Measurements from ENCODE around the gene ARMC5. TPM values are rescaled to one million over a fixed set of nuclear protein-coding genes. Genes with fewer than 3 reads are reported as not detected.
A peak's percentile ranks its signal among the peaks of the same experiment; 100 is the strongest.

Gene ARMC5
- total RNA-seq, 1 experiment from 2014 or later: 8.8 TPM

DNA sequence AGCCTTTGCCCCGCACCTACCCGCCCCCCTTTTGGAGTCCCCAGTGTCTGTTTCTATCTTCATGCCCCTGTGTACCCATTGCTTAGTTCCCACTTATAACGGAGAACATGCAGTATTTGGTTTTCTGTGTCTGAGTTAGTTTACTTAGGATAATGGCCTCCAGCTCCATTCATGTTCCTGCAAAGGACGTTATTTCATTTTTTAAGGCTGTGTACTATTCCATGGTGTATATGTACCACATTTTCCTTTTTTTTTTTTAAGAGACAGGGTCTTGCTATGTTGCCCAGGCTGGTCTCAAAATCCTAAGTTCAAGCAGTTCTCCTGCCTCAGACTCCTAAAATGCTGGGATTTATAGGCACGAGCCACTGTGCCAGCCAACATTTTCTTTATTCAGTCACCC is 8.6 kb downstream of the ARMC5 start:
- POLR2A ChIA-PET (ENCODE audit: low non-redundant PET): no interaction called here
- CTCF ChIA-PET: no interaction called here
- Histone ChIP-seq H3K4me3 (ENCODE audit: low read depth, low read length, poor library complexity, severe bottlenecking) (no peak overlapping the region), H3K27ac (ENCODE audit: low read depth, low read length, poor library complexity, severe bottlenecking) (no peak overlapping the region), H3K27me3 (replicated peaks; ENCODE audit: insufficient read depth, low read depth, low read length, poor library complexity) (no peaks in the 10 kb centered on the region), H3K4me1 (ENCODE audit: insufficient read depth, low read length, poor library complexity, severe bottlenecking) (no peaks in the 10 kb centered on the region), H3K9me3 (ENCODE audit: low read depth, low read length, poor library complexity, severe bottlenecking) (no peaks in the 10 kb centered on the region), H3K36me3 (ENCODE audit: insufficient read depth, low read length, poor library complexity, severe bottlenecking) (no peaks in the 10 kb centered on the region)
- no peak for TF ChIP-seq EZH2 (IDR thresholded peaks at IDR 0.05; ENCODE audit: borderline replicate concordance, low read depth, low read length, poor library complexity, severe bottlenecking)
- TF ChIP-seq, protein P1, sequence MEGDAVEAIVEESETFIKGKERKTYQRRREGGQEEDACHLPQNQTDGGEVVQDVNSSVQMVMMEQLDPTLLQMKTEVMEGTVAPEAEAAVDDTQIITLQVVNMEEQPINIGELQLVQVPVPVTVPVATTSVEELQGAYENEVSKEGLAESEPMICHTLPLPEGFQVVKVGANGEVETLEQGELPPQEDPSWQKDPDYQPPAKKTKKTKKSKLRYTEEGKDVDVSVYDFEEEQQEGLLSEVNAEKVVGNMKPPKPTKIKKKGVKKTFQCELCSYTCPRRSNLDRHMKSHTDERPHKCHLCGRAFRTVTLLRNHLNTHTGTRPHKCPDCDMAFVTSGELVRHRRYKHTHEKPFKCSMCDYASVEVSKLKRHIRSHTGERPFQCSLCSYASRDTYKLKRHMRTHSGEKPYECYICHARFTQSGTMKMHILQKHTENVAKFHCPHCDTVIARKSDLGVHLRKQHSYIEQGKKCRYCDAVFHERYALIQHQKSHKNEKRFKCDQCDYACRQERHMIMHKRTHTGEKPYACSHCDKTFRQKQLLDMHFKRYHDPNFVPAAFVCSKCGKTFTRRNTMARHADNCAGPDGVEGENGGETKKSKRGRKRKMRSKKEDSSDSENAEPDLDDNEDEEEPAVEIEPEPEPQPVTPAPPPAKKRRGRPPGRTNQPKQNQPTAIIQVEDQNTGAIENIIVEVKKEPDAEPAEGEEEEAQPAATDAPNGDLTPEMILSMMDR (conservative IDR thresholded peaks at IDR 0.05; ENCODE audit: low read depth, low read length): no peak
- no peak for DNase-seq (ENCODE audit: low spot score)
- BruUV-seq (replicated peaks): no TSS peak
- intact Hi-C loops (cut with micrococcal nuclease; ENCODE audit: unreplicated experiment): no loop called here

DNA sequence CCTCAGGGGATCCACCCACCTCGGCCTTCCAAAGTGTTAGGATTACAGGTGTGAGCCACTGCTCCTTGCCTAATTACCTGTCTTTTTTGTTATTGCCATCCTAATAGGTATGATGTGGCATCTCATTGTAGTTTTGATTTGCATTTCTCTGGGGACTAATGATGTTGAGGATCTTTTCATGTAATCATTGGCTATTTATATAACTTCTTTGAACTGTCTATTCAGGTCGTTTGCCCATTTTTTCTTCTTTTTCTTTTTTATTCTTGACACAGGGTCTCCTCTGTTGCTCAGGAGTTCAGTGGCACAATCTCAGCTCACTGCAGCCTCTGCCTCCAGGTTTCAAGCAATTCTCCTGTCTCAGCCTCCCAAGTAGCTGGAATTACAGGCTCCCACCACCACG is 11.3 kb downstream of the ARMC5 start:
- no peaks in the 10 kb centered on the region for H3K9me3 ChIP-seq (ENCODE audit: low read depth, low read length, poor library complexity, severe bottlenecking)
- H3K27me3 ChIP-seq (replicated peaks; ENCODE audit: insufficient read depth, low read depth, low read length, poor library complexity): no peaks in the 10 kb centered on the region
- no peaks in the 10 kb centered on the region for H3K36me3 ChIP-seq (ENCODE audit: insufficient read depth, low read length, poor library complexity, severe bottlenecking)
- no TSS peak for BruUV-seq (replicated peaks)
- no peak overlapping the region for H3K4me3 ChIP-seq (ENCODE audit: low read depth, low read length, poor library complexity, severe bottlenecking)
- TF ChIP-seq EZH2 (IDR thresholded peaks at IDR 0.05; ENCODE audit: borderline replicate concordance, low read depth, low read length, poor library complexity, severe bottlenecking): no peak
- TF ChIP-seq, protein P1 (conservative IDR thresholded peaks at IDR 0.05; ENCODE audit: low read depth, low read length): no peak
- ChIA-PET POLR2A (ENCODE audit: low non-redundant PET) (no interaction called here), CTCF (no interaction called here)
- intact Hi-C loops (cut with micrococcal nuclease; ENCODE audit: unreplicated experiment): no loop called here
- no peaks in the 10 kb centered on the region for H3K4me1 ChIP-seq (ENCODE audit: insufficient read depth, low read length, poor library complexity, severe bottlenecking)
- H3K27ac ChIP-seq (ENCODE audit: low read depth, low read length, poor library complexity, severe bottlenecking): no peak overlapping the region
- DNase-seq (ENCODE audit: low spot score): no peak

DNA sequence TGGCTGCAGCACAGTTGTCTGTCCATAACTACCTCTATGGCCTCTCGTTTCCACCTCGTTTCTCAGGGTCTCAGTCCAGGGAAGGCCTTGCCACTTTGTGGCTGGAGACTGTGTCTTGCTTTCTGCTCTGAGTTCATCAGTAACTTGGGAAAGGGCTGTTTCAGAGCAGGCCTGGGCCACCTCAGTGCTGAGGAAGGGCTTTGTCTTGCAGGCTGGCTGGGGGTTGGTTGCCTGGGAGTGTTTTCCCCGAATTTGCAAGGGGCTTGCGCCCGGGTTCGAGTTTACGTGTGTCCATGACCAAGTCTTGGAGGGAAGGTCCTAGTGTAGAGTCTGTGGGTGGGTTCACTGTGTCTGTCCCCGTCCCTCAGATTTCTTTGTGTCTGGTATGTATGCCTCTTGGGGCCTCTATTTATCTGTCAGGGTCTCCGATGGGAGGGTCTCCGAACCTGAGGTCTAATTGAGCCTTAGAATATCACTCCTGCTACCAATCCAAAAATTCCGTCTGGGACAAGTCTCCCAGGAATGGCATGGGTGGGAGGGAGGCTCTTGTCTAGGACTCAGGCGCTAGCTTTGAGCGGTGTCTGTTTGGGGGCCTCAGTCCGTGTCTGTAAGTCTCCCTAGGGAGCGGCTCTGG is 12.1 kb downstream of the ARMC5 start:
- BruUV-seq (replicated peaks): no TSS peak
- no peaks in the 10 kb centered on the region for H3K4me1 ChIP-seq (ENCODE audit: insufficient read depth, low read length, poor library complexity, severe bottlenecking)
- POLR2A ChIA-PET (ENCODE audit: low non-redundant PET): no interaction called here
- H3K27ac ChIP-seq (ENCODE audit: low read depth, low read length, poor library complexity, severe bottlenecking): no peak overlapping the region
- peak overlapping the region; percentile 60 for H3K4me3 ChIP-seq (ENCODE audit: low read depth, low read length, poor library complexity, severe bottlenecking)
- no peak for DNase-seq (ENCODE audit: low spot score)
- CTCF ChIA-PET: interaction anchor here (0.6 kb wide), 2 partner anchors 10 to 544 kb away, joined by 4 read pairs; no protein-coding TSS in a partner anchor
- TF ChIP-seq EZH2 (IDR thresholded peaks at IDR 0.05; ENCODE audit: borderline replicate concordance, low read depth, low read length, poor library complexity, severe bottlenecking): no peak
- TF ChIP-seq, protein P1 (conservative IDR thresholded peaks at IDR 0.05; ENCODE audit: low read depth, low read length): no peak
- intact Hi-C loops (cut with micrococcal nuclease; ENCODE audit: unreplicated experiment): no loop called here
- no peaks in the 10 kb centered on the region for H3K9me3 ChIP-seq (ENCODE audit: low read depth, low read length, poor library complexity, severe bottlenecking)
- no peaks in the 10 kb centered on the region for H3K27me3 ChIP-seq (replicated peaks; ENCODE audit: insufficient read depth, low read depth, low read length, poor library complexity)
- H3K36me3 ChIP-seq (ENCODE audit: insufficient read depth, low read length, poor library complexity, severe bottlenecking): no peaks in the 10 kb centered on the region

Measured in A673 (cell line).